OCI-LY7 (cell line): ENCODE measurements around the gene RSRC2.
"Not testable (repeated sequence)": the region's sequence is repeated elsewhere in the genome, so short reads cannot be mapped to it uniquely, and the experiment has no call there.

Source experiments
- CTCF ChIP-seq: fragments of 200-600 bp; sonication (generic); conservative IDR thresholded peaks from 2 replicates; pipeline ENCODE4 v1.5.1; 2014; ENCODE audit warnings: mild to moderate bottlenecking, antibody characterized with exemption, low read length, moderate library complexity, mixed read lengths
- EZH2phosphoT487 ChIP-seq: fragments of 200-600 bp; sonication (generic); IDR thresholded peaks from 2 replicates; pipeline ENCODE4 v1.6.1; 2018; ENCODE audit warnings: low read depth, borderline replicate concordance, mild to moderate bottlenecking, mixed run types, antibody characterized with exemption, low read length, moderate library complexity, mixed read lengths

GRCh38 chr12:122484385-122484784 is 42.4 kb downstream of the RSRC2 start:
- TF ChIP-seq CTCF, EZH2phosphoT487: not testable (repeated sequence)
